Measurements from ENCODE around the gene GLIS2. TPM values are rescaled to one million over a fixed set of nuclear protein-coding genes. Genes with fewer than 3 reads are reported as not detected.

Gene GLIS2
- total and polyA plus RNA-seq, 2 donors, result 0.85 to 3.0 TPM

GRCh38 chr16:4306470-4307214 lies 9.2 kb upstream of the GLIS2 start:
- Histone ChIP-seq H3K4me1 (ENCODE audit: control insufficient read depth in 2 of 2, insufficient read depth in 2 of 2, low read length in 2 of 2) (peaks cover 12 to 33% of the 10 kb centered on the region in 2 donors), H3K9me3 (ENCODE audit: control insufficient read depth in 2 of 2, insufficient read depth in 1 of 2, low read length in 1 of 2) (no peaks in the 10 kb centered on the region), H3K27ac (ENCODE audit: low read depth in 1 of 2, low read length in 1 of 2) (peak overlapping the region; percentile 80 to 92), H3K27me3 (ENCODE audit: control insufficient read depth in 2 of 2, insufficient read depth in 1 of 2, low read length in 1 of 2) (peaks cover 4% of the 10 kb centered on the region in 2 donors), H3K4me3 (ENCODE audit: low read length in 2 of 2) (peak overlapping the region; percentile 48 to 92), H3K36me3 (ENCODE audit: control insufficient read depth in 2 of 2, insufficient read depth in 2 of 2, low read length in 1 of 2) (peaks cover 6 to 13% of the 10 kb centered on the region in 2 donors)
- WGBS, result 46% methylated on average over 16 of the region's 16 CpGs
- peak in 2 of 9 donors; percentile 51 to 72 for DNase-seq (ENCODE audit: low read depth in 6 of 9, low spot score in 9 of 9)

- H3K9me3 ChIP-seq (ENCODE audit: control insufficient read depth in 2 of 2, insufficient read depth in 1 of 2, low read length in 1 of 2), result no peaks in the 10 kb centered on the region
- H3K4me3 ChIP-seq (ENCODE audit: low read length in 2 of 2), result peak overlapping the region; percentile 48 to 92
- WGBS, result 7% methylated on average over 68 of the region's 68 CpGs
- DNase-seq (ENCODE audit: low read depth in 6 of 9, low spot score in 9 of 9), result peak; percentile 83 to 98 (median 92)
- peaks cover 12 to 33% of the 10 kb centered on the region in 2 donors for H3K4me1 ChIP-seq (ENCODE audit: control insufficient read depth in 2 of 2, insufficient read depth in 2 of 2, low read length in 2 of 2)
- H3K27ac ChIP-seq (ENCODE audit: low read depth in 1 of 2, low read length in 1 of 2), result peak overlapping the region; percentile 91 to 95
- peaks cover 3 to 9% of the 10 kb centered on the region in 2 donors for H3K36me3 ChIP-seq (ENCODE audit: control insufficient read depth in 2 of 2, insufficient read depth in 2 of 2, low read length in 1 of 2)
- peaks cover 6 to 12% of the 10 kb centered on the region in 2 donors for H3K27me3 ChIP-seq (ENCODE audit: control insufficient read depth in 2 of 2, insufficient read depth in 1 of 2, low read length in 1 of 2)
These were observed 8.4 kb upstream of the GLIS2 start for GRCh38 chr16:4307215-4308037.

- peaks cover 23 to 30% of the 10 kb centered on the region in 2 donors for H3K27me3 ChIP-seq (ENCODE audit: control insufficient read depth in 2 of 2, insufficient read depth in 1 of 2, low read length in 1 of 2)
- H3K4me1 ChIP-seq (ENCODE audit: control insufficient read depth in 2 of 2, insufficient read depth in 2 of 2, low read length in 2 of 2), result peaks cover 12 to 33% of the 10 kb centered on the region in 2 donors
- 94% methylated on average over 14 of the region's 14 CpGs for WGBS
- peak overlapping the region in 1 of 2 donors; percentile 3 for H3K27ac ChIP-seq (ENCODE audit: low read depth in 1 of 2, low read length in 1 of 2)
- no peak for DNase-seq (ENCODE audit: low read depth in 6 of 9, low spot score in 9 of 9)
- H3K9me3 ChIP-seq (ENCODE audit: control insufficient read depth in 2 of 2, insufficient read depth in 1 of 2, low read length in 1 of 2), result no peaks in the 10 kb centered on the region
- peaks cover 0 to 2% of the 10 kb centered on the region in 2 donors for H3K36me3 ChIP-seq (ENCODE audit: control insufficient read depth in 2 of 2, insufficient read depth in 2 of 2, low read length in 1 of 2)
- H3K4me3 ChIP-seq (ENCODE audit: low read length in 2 of 2), result no peak overlapping the region
These were observed 6.6 kb upstream of the GLIS2 start for GRCh38 chr16:4309102-4309832.

- 56% methylated on average over 11 of the region's 11 CpGs for WGBS
- Histone ChIP-seq H3K9me3 (ENCODE audit: control insufficient read depth in 2 of 2, insufficient read depth in 1 of 2, low read length in 1 of 2) (peaks cover 0 to 2% of the 10 kb centered on the region in 2 donors), H3K27ac (ENCODE audit: low read depth in 1 of 2, low read length in 1 of 2) (no peak overlapping the region), H3K4me3 (ENCODE audit: low read length in 2 of 2) (no peak overlapping the region), H3K27me3 (ENCODE audit: control insufficient read depth in 2 of 2, insufficient read depth in 1 of 2, low read length in 1 of 2) (peaks cover 27 to 36% of the 10 kb centered on the region in 2 donors), H3K4me1 (ENCODE audit: control insufficient read depth in 2 of 2, insufficient read depth in 2 of 2, low read length in 2 of 2) (peaks cover 12 to 37% of the 10 kb centered on the region in 2 donors), H3K36me3 (ENCODE audit: control insufficient read depth in 2 of 2, insufficient read depth in 2 of 2, low read length in 1 of 2) (no peaks in the 10 kb centered on the region)
- DNase-seq (ENCODE audit: low read depth in 6 of 9, low spot score in 9 of 9), result peak in 2 of 9 donors; percentile 62 to 75
These were observed 6.0 kb upstream of the GLIS2 start for GRCh38 chr16:4309833-4310266.

- no peaks in the 10 kb centered on the region for H3K36me3 ChIP-seq (ENCODE audit: control insufficient read depth in 2 of 2, insufficient read depth in 2 of 2, low read length in 1 of 2)
- H3K27ac ChIP-seq (ENCODE audit: low read depth in 1 of 2, low read length in 1 of 2), result no peak overlapping the region
- no peak overlapping the region for H3K4me3 ChIP-seq (ENCODE audit: low read length in 2 of 2)
- peaks cover 0 to 5% of the 10 kb centered on the region in 2 donors for H3K9me3 ChIP-seq (ENCODE audit: control insufficient read depth in 2 of 2, insufficient read depth in 1 of 2, low read length in 1 of 2)
- peaks cover 47 to 70% of the 10 kb centered on the region in 2 donors for H3K27me3 ChIP-seq (ENCODE audit: control insufficient read depth in 2 of 2, insufficient read depth in 1 of 2, low read length in 1 of 2)
- DNase-seq (ENCODE audit: low read depth in 6 of 9, low spot score in 9 of 9), result no peak
- H3K4me1 ChIP-seq (ENCODE audit: control insufficient read depth in 2 of 2, insufficient read depth in 2 of 2, low read length in 2 of 2), result peaks cover 4 to 22% of the 10 kb centered on the region in 2 donors
- WGBS, result 16% methylated on average over 43 of the region's 43 CpGs
These were observed 2.0 kb upstream of the GLIS2 start for GRCh38 chr16:4313563-4314531.

GRCh38 chr16:4314532-4315185 lies 1.2 kb upstream of the GLIS2 start:
- H3K4me3 ChIP-seq (ENCODE audit: low read length in 2 of 2), result peak overlapping the region; percentile 18 to 61
- 6% methylated on average over 33 of the region's 33 CpGs for WGBS
- peaks cover 0 to 5% of the 10 kb centered on the region in 2 donors for H3K9me3 ChIP-seq (ENCODE audit: control insufficient read depth in 2 of 2, insufficient read depth in 1 of 2, low read length in 1 of 2)
- H3K36me3 ChIP-seq (ENCODE audit: control insufficient read depth in 2 of 2, insufficient read depth in 2 of 2, low read length in 1 of 2), result no peaks in the 10 kb centered on the region
- H3K27me3 ChIP-seq (ENCODE audit: control insufficient read depth in 2 of 2, insufficient read depth in 1 of 2, low read length in 1 of 2), result peaks cover 47 to 77% of the 10 kb centered on the region in 2 donors
- peak in 1 of 9 donors; percentile 47 for DNase-seq (ENCODE audit: low read depth in 6 of 9, low spot score in 9 of 9)
- peaks cover 4 to 23% of the 10 kb centered on the region in 2 donors for H3K4me1 ChIP-seq (ENCODE audit: control insufficient read depth in 2 of 2, insufficient read depth in 2 of 2, low read length in 2 of 2)
- peak overlapping the region in 1 of 2 donors; percentile 24 for H3K27ac ChIP-seq (ENCODE audit: low read depth in 1 of 2, low read length in 1 of 2)

- peaks cover 4 to 29% of the 10 kb centered on the region in 2 donors for H3K4me1 ChIP-seq (ENCODE audit: control insufficient read depth in 2 of 2, insufficient read depth in 2 of 2, low read length in 2 of 2)
- 8% methylated on average over 93 of the region's 93 CpGs for WGBS
- peak in 1 of 9 donors; percentile 33 for DNase-seq (ENCODE audit: low read depth in 6 of 9, low spot score in 9 of 9)
- peak overlapping the region in 1 of 2 donors; percentile 34 for H3K27ac ChIP-seq (ENCODE audit: low read depth in 1 of 2, low read length in 1 of 2)
- H3K9me3 ChIP-seq (ENCODE audit: control insufficient read depth in 2 of 2, insufficient read depth in 1 of 2, low read length in 1 of 2), result peaks cover 0 to 5% of the 10 kb centered on the region in 2 donors
- H3K27me3 ChIP-seq (ENCODE audit: control insufficient read depth in 2 of 2, insufficient read depth in 1 of 2, low read length in 1 of 2), result peaks cover 47 to 87% of the 10 kb centered on the region in 2 donors
- H3K36me3 ChIP-seq (ENCODE audit: control insufficient read depth in 2 of 2, insufficient read depth in 2 of 2, low read length in 1 of 2), result no peaks in the 10 kb centered on the region
- H3K4me3 ChIP-seq (ENCODE audit: low read length in 2 of 2), result peak overlapping the region in 1 of 2 donors; percentile 61
These were observed 419 bp downstream of the GLIS2 start for GRCh38 chr16:4316108-4316863.
